ENCODE measurements around the gene GREB1.

Gene GREB1

DNA sequence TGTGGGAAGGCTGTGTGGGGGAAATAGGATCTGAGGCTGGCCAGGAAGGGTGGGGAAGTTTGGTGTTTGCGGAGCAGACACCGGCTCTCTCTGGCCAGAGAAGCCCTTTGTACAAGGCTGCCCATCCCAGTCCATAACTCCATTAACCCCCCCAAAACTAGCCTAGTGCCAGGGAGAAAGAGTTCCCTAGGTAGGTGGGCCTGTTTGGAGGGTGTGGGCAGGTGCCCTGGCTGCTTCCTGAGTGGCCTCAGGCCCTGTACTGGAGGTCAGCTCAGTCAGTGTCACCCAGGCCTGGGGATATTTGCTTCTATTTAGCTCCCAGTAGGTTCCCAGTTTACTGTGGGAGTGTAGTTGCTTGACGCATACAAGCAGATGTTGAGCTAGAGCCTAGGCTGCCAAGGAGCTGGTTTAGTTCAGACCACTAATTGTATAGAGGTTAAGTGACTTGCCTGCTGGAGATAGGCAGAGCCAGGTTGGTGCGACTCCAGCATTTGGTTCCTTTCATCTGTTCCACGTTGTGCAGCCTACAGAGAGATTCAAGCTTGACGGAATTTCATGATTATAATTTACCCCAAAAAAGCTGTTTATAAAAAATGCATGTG lies 2.9 kb upstream of the GREB1 start:
- no peaks in the 10 kb centered on the region for H3K27me3 ChIP-seq (ENCODE audit: control insufficient read depth, insufficient read depth, low read length)
- H3K9me3 ChIP-seq (ENCODE audit: control insufficient read depth, low read depth, low read length) = no peaks in the 10 kb centered on the region
- no peaks in the 10 kb centered on the region for H3K36me3 ChIP-seq (ENCODE audit: control insufficient read depth, low read depth, low read length)
- no peak overlapping the region for H3K27ac ChIP-seq (ENCODE audit: low read length)
- H3K4me1 ChIP-seq (ENCODE audit: control insufficient read depth, low read depth, low read length) = no peaks in the 10 kb centered on the region
- H3K4me3 ChIP-seq (ENCODE audit: low read length) = no peak overlapping the region
- H3K9ac ChIP-seq (ENCODE audit: low read length) = no peak overlapping the region

DNA sequence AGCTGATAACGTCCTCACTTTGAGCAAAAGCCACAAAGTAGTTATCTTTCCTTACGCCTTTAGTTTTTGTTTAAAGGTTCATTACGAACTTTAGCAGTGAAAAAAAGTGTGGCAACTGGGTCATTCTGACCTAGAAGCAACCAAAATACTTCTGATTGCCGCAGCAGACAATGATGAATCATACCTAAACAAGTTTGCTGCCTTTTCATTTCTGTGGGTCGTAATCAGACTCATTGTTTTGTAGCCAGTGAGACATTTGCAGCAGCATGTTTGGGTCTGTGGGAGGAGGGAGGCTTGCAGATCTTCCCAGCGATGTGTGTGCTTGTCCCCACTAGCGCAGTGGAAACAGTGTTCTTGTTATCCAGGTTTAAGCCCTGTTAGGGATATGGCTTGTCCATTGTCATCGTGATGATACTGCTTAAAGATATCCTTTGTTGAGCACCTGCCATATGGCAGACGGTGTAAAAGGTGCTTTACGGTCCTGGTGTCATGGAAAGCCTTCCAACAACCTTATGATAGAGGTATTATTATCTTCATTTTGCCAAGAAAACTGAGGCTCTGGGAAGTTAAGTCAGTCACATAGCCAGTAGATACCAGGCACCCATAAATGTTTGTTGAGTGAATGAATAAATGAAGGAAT lies 1.3 kb upstream of the GREB1 start:
- Histone ChIP-seq H3K4me3 (ENCODE audit: low read length) (no peak overlapping the region), H3K36me3 (ENCODE audit: control insufficient read depth, low read depth, low read length) (no peaks in the 10 kb centered on the region), H3K27ac (ENCODE audit: low read length) (no peak overlapping the region), H3K9ac (ENCODE audit: low read length) (no peak overlapping the region), H3K9me3 (ENCODE audit: control insufficient read depth, low read depth, low read length) (no peaks in the 10 kb centered on the region), H3K27me3 (ENCODE audit: control insufficient read depth, insufficient read depth, low read length) (no peaks in the 10 kb centered on the region), H3K4me1 (ENCODE audit: control insufficient read depth, low read depth, low read length) (no peaks in the 10 kb centered on the region)

DNA sequence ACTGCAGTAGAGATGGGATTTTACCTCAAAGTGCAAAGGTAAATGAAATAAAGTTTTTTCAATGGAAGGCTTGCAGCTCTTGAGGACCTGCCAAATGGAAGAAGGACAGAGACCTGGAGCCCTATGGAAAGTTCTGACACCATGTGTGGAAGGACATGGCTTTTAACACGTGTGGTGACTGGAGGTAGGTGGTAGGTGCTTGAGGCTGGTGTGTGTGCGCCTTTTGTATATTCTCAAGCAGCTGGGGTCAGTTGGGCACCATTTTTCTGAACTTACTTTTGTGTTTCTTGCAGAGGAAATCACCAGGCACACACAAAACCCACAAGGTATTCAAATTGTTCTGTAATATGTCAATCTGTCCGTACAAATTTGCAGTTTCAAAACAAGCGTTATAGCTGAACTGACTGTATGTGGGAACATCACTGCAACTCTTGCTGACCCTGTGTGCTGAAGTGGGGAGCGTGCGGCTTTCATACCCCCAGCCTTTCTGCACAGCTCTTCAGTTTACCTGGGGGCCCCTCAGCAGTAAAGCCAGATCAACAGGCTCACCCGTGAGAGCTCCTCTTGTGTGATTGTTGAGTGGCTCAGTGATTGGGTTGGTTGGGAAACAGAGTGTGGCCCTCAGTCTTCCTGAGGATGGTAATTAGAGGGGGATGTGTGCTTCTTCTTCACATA lies 363 bp downstream of the GREB1 start:
- Histone ChIP-seq H3K27ac (ENCODE audit: low read length) (no peak overlapping the region), H3K4me1 (ENCODE audit: control insufficient read depth, low read depth, low read length) (peaks cover 1% of the 10 kb centered on the region), H3K27me3 (ENCODE audit: control insufficient read depth, insufficient read depth, low read length) (no peaks in the 10 kb centered on the region), H3K4me3 (ENCODE audit: low read length) (no peak overlapping the region), H3K9me3 (ENCODE audit: control insufficient read depth, low read depth, low read length) (no peaks in the 10 kb centered on the region), H3K36me3 (ENCODE audit: control insufficient read depth, low read depth, low read length) (no peaks in the 10 kb centered on the region), H3K9ac (ENCODE audit: low read length) (no peak overlapping the region)

DNA sequence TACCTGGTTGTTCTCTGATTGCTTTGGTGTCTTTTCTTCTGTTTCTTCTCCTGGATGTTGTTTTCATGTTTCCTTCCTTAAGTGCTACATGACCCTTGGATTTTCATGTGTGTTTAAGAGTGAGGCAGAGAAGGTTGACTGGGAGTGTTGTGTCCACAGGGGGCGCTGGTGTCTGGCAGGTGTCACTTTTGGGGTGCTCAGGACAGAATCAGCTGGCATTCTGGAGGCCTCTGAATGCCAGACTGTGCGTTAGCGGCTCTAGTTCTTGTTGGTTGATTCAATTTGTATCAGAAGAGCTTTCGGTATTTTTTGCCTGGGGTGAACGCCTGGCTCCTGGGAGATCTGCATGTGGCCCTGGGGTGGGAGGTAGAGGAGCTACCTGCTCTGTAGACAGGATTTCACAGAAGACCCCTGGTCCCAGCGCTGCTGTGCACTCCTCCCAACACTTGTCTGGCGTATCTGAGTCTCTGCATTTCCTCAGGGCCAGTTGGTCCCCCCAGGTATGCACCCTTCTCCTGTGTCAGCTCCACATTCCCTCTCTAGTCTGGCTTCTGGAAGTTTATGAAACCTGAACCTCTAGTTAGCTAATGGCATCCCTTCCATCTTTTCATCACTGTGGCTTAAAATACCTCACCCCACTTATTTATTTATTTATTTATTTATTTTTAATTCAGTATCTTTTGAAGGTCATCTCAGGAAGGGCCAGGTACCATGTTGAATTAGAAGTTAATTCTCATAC lies 1.1 kb downstream of the GREB1 start:
- H3K27me3 ChIP-seq (ENCODE audit: control insufficient read depth, insufficient read depth, low read length) = no peaks in the 10 kb centered on the region
- peaks cover 8% of the 10 kb centered on the region for H3K4me1 ChIP-seq (ENCODE audit: control insufficient read depth, low read depth, low read length)
- no peak overlapping the region for H3K27ac ChIP-seq (ENCODE audit: low read length)
- H3K9me3 ChIP-seq (ENCODE audit: control insufficient read depth, low read depth, low read length) = no peaks in the 10 kb centered on the region
- H3K36me3 ChIP-seq (ENCODE audit: control insufficient read depth, low read depth, low read length) = no peaks in the 10 kb centered on the region
- H3K4me3 ChIP-seq (ENCODE audit: low read length) = no peak overlapping the region
- H3K9ac ChIP-seq (ENCODE audit: low read length) = no peak overlapping the region

DNA sequence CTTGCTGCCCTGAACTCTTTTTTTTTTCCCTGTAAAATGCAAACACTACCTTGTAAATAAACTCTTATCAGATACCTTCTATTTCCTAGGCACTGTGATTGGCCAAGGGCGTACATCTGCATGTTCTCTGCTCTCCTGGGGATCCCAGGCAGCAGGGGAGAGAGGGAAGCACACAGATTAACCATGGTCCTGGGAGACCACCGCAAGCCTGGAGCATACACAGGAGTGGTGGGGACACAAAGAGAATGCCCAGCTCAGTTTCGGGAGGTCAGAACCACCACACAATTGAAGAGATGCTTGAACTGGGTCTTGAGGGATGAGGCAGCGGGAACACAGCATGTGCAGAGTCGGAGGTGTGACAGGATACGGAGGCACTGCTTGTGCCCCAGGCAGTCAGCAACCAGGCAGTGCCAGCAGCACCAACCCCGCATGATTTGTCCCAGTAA lies 2.1 kb downstream of the GREB1 start:
- no peak overlapping the region for H3K27ac ChIP-seq (ENCODE audit: low read length)
- H3K27me3 ChIP-seq (ENCODE audit: control insufficient read depth, insufficient read depth, low read length) = no peaks in the 10 kb centered on the region
- no peaks in the 10 kb centered on the region for H3K9me3 ChIP-seq (ENCODE audit: control insufficient read depth, low read depth, low read length)
- H3K9ac ChIP-seq (ENCODE audit: low read length) = no peak overlapping the region
- no peak overlapping the region for H3K4me3 ChIP-seq (ENCODE audit: low read length)
- no peaks in the 10 kb centered on the region for H3K36me3 ChIP-seq (ENCODE audit: control insufficient read depth, low read depth, low read length)
- peaks cover 18% of the 10 kb centered on the region for H3K4me1 ChIP-seq (ENCODE audit: control insufficient read depth, low read depth, low read length)

DNA sequence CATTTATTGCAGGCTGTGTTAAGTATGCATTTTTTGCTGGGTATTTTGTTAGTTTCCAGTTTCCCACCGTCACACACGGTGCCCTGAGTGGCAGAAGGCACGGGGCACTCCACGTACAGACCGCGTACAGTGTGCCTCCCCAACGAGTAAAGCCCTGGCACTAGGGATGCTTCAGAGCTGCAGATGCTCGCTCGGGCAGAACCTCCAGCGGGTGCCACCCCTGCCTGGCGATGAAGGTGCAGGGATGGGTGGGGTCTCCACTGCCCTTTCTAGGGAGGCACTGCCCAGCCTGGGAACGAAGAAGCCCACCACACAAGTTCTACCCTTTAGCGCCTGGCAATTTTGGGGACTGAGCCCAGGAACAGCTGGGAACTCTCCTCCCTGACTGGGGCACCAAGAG lies 4.1 kb downstream of the GREB1 start:
- no peaks in the 10 kb centered on the region for H3K9me3 ChIP-seq (ENCODE audit: control insufficient read depth, low read depth, low read length)
- peaks cover 36% of the 10 kb centered on the region for H3K4me1 ChIP-seq (ENCODE audit: control insufficient read depth, low read depth, low read length)
- no peaks in the 10 kb centered on the region for H3K27me3 ChIP-seq (ENCODE audit: control insufficient read depth, insufficient read depth, low read length)
- H3K9ac ChIP-seq (ENCODE audit: low read length) = no peak overlapping the region
- H3K4me3 ChIP-seq (ENCODE audit: low read length) = no peak overlapping the region
- H3K27ac ChIP-seq (ENCODE audit: low read length) = no peak overlapping the region
- no peaks in the 10 kb centered on the region for H3K36me3 ChIP-seq (ENCODE audit: control insufficient read depth, low read depth, low read length)

DNA sequence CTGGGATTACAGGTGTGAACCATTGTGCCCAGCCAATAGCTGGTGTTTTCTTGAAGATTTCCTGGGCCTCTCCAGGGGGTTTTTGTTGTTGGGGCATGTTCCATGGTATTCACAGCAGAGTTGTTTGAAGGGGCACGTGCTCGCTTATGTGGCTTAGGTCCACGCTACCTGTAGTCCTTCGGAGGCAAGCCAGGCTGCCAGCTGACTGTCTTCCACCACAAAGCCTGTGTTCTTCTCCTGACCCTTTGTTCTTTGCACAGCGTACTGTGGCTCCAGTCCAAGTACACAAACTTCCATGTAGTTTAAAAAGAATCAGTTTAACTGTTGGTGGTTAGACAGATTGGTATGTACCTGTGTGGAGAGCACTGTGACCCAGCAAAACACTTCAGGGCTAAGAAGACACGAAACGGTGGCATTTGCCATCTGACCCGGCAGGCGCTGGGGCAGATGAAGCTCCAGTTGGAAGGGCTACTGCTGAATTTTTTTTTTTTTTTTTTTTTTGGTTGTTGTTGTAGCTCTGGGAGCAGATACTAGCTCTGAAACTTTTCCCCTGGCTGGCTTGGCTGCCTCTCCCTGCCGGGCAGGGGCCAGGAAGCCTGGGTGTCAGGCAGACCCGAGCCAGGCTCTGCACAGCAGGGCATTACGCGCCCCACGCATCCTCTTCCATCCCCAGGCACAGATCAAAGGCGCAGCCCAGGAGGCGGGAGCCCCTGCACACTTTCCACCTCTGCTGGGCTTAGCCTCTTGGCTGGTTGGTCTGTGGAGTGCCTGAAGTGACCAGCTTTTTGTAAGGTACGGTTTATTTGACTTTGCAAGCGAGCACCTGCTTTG lies 5.7 kb downstream of the GREB1 start:
- Histone ChIP-seq H3K27ac (ENCODE audit: low read length) (no peak overlapping the region), H3K27me3 (ENCODE audit: control insufficient read depth, insufficient read depth, low read length) (no peaks in the 10 kb centered on the region), H3K9ac (ENCODE audit: low read length) (no peak overlapping the region), H3K4me3 (ENCODE audit: low read length) (no peak overlapping the region), H3K4me1 (ENCODE audit: control insufficient read depth, low read depth, low read length) (peaks cover 38% of the 10 kb centered on the region), H3K36me3 (ENCODE audit: control insufficient read depth, low read depth, low read length) (no peaks in the 10 kb centered on the region), H3K9me3 (ENCODE audit: control insufficient read depth, low read depth, low read length) (no peaks in the 10 kb centered on the region)

DNA sequence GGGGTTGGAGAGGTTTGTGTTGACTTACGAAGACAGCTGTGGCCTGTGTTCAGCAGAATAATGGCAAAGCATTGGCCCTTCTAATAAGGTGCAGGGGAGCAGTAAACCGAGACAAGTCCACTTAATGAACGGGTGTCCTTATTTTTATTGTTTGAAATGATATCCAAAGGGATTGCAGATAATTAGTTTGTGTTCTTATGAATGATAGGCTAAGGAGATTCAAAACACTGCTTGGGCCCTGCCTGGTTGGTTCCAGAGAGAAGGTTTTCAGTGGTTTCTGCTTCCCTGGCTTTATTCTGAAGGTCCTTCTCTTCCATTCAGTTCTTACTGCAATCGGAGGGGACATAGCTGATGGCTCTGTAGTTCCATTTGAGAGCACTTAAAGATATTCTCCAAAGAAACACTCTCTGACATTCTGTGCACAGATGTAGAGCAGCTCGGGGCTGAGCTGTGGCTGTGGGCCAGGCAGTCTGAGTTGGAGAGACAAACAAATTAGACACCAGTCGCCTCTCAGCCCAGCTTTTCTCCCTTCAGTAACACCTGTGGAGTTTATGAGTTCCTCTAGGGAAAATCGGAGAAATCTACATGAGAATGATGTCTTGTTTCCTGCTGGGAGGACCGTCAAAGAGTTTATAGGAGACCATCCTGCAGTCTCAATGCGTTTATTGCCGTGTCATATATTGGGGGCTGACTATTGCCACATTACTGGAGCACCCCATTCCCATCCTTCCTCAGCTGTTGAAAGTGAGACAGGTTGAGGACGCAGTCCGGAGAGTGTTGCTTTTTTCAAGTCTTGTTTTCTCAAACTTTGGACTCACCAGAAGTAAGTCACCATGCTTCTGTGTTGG lies 6.5 kb downstream of the GREB1 start:
- Histone ChIP-seq H3K36me3 (ENCODE audit: control insufficient read depth, low read depth, low read length) (no peaks in the 10 kb centered on the region), H3K27me3 (ENCODE audit: control insufficient read depth, insufficient read depth, low read length) (no peaks in the 10 kb centered on the region)

DNA sequence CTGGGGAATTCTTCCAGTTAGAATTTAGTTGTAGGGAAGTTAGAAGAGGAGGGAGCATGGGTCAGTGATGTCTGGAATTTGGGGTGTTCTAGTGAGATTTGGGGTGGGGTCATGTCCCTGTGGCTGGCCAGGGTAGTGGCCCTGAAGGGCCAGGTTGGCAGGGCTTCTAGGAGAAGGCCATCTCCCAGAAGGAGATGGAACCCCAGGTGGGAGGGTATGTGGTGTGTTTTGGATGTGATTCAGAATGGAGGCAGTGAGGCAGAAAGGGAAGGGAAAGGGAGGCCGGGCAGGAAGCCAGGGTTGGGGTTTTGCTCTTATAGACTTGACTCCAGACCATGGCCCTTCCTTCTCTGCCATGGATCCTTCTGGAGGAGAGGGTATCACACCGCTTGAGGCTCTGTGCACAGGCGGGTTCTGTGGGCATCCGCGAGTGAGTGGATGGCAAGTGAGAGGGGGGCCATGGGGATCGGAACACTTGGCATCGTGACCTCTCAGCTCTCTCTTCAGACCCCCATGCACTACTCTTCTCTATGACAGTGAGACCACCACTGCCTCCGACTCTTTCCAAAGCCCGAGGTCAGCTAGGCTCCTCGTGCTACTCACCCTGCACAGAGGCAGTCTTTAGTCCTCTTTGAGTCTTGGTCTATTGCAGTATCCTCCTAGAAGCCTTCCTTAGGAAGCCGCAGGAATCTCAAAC lies 7.3 kb downstream of the GREB1 start:
- Histone ChIP-seq H3K27ac (ENCODE audit: low read length) (no peak overlapping the region), H3K9ac (ENCODE audit: low read length) (no peak overlapping the region)

More for the DNA sequence above, 6.5 kb downstream of the GREB1 start:
- no peaks in the 10 kb centered on the region for H3K9me3 ChIP-seq (ENCODE audit: control insufficient read depth, low read depth, low read length)
- H3K27ac ChIP-seq (ENCODE audit: low read length) = no peak overlapping the region
- H3K4me1 ChIP-seq (ENCODE audit: control insufficient read depth, low read depth, low read length) = peaks cover 38% of the 10 kb centered on the region
- no peak overlapping the region for H3K9ac ChIP-seq (ENCODE audit: low read length)
- peak overlapping the region; percentile 9 for H3K4me3 ChIP-seq (ENCODE audit: low read length)

DNA sequence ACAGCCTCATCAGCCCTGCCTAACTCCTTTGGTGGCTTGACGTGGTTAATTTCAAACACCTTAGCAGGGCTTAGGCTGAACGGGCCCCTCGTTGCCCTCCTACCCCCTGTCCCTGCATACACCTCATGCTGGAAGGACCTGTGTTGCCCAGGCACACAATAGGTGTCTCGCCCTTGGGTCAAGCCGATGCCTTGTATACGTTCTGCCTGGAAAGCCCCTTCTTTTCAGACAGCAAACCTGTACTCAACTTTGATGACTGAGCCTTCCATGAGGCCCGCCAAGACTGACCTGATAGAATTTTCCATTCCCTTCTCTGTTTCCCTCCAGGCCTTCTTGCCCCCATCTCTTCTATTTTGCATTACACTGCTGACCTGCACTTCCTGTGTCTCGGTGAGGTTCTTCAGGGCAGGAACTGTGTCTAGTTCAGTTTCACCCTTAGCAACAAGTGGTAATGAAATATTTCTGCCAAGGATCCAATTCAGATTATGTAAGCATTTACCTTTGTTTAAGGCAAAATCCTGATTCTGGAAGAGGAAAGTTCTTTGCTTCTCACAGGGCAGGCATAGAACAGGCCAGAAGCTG lies 7.9 kb downstream of the GREB1 start:
- H3K4me1 ChIP-seq (ENCODE audit: control insufficient read depth, low read depth, low read length) = peaks cover 38% of the 10 kb centered on the region
- H3K4me3 ChIP-seq (ENCODE audit: low read length) = no peak overlapping the region
- H3K9me3 ChIP-seq (ENCODE audit: control insufficient read depth, low read depth, low read length) = no peaks in the 10 kb centered on the region
- no peak overlapping the region for H3K27ac ChIP-seq (ENCODE audit: low read length)
- no peak overlapping the region for H3K9ac ChIP-seq (ENCODE audit: low read length)
- no peaks in the 10 kb centered on the region for H3K36me3 ChIP-seq (ENCODE audit: control insufficient read depth, low read depth, low read length)
- H3K27me3 ChIP-seq (ENCODE audit: control insufficient read depth, insufficient read depth, low read length) = no peaks in the 10 kb centered on the region

More for the DNA sequence above, 7.3 kb downstream of the GREB1 start:
- Histone ChIP-seq H3K4me3 (ENCODE audit: low read length) (peak overlapping the region; percentile 9), H3K4me1 (ENCODE audit: control insufficient read depth, low read depth, low read length) (peaks cover 38% of the 10 kb centered on the region), H3K36me3 (ENCODE audit: control insufficient read depth, low read depth, low read length) (no peaks in the 10 kb centered on the region), H3K9me3 (ENCODE audit: control insufficient read depth, low read depth, low read length) (no peaks in the 10 kb centered on the region), H3K27me3 (ENCODE audit: control insufficient read depth, insufficient read depth, low read length) (no peaks in the 10 kb centered on the region)

Data from iPS-18a (cell line).